RPMI7951 (cell line): ENCODE results near the gene COPA. TPM values are rescaled to one million over a fixed set of nuclear protein-coding genes. Genes with fewer than 3 reads are reported as not detected.
"Not testable (repeated sequence)": the region's sequence is repeated elsewhere in the genome, so short reads cannot be mapped to it uniquely, and the experiment has no call there.

Experiments
- DNase-seq: peaks from one replicate; pipeline ENCODE4 v3.0.0-alpha.2; 2012; ENCODE audit warnings: low read depth
- total RNA-seq: library from RNA; depleted of rRNA; stranded (reverse); fragments of >200 nt; shearing (Covaris generic); gene quantifications from 2 replicates; pipeline ENCODE4 v1.2.3, GENCODE V29; 2014; rRNA removed

COPA gene
- 127 and 140 TPM in 2 replicates for total RNA-seq

GRCh38 chr1:160342953-160343869 is at the start of gene COPA, which contains the start of gene NCSTN:
TSS of gene COPA (minus strand) at chr1:160343250. CDS start at chr1:160343170, 80 bp downstream.
TSS of gene NCSTN (plus strand) at chr1:160343383. CDS start at chr1:160343397, 14 bp downstream.
- peak; percentile 93 for DNase-seq

- DNase-seq = not testable (repeated sequence)
Observed at GRCh38 chr1:160388406-160388805, 45.4 kb upstream of the COPA start.

GRCh38 chr1:160384812-160385211 is 41.8 kb upstream of the COPA start:
- not testable (repeated sequence) for DNase-seq

GRCh38 chr1:160377585-160378206 is 34.6 kb upstream of the COPA start:
- DNase-seq = peak; percentile 52

- peak; percentile 62 for DNase-seq
Observed at GRCh38 chr1:160376525-160377131, 33.6 kb upstream of the COPA start.

- peak; percentile 53 for DNase-seq
Observed at GRCh38 chr1:160375788-160376524, 32.9 kb upstream of the COPA start.

- no peak for DNase-seq
Observed at GRCh38 chr1:160374306-160375110, 31.5 kb upstream of the COPA start.

- DNase-seq = no peak
Observed at GRCh38 chr1:160373696-160374095, 30.6 kb upstream of the COPA start.

GRCh38 chr1:160371756-160372155 is 28.7 kb upstream of the COPA start:
- no peak for DNase-seq

- no peak for DNase-seq
Observed at GRCh38 chr1:160371346-160371631, 28.2 kb upstream of the COPA start.

GRCh38 chr1:160370561-160371345 is 27.7 kb upstream of the COPA start:
- DNase-seq = no peak

- DNase-seq = no peak
Observed at GRCh38 chr1:160369087-160369486, 26.0 kb upstream of the COPA start.

- no peak for DNase-seq
Observed at GRCh38 chr1:160367934-160368923, 25.2 kb upstream of the COPA start.

GRCh38 chr1:160367516-160367900 is 24.5 kb upstream of the COPA start:
- DNase-seq = no peak

- DNase-seq = no peak
Observed at GRCh38 chr1:160366731-160367515, 23.9 kb upstream of the COPA start, which contains the start of gene NHLH1. TSS of gene NHLH1 (plus strand) at chr1:160367071. CDS start at chr1:160370732, 3,661 bp downstream.

- no peak for DNase-seq
Observed at GRCh38 chr1:160365325-160365724, 22.3 kb upstream of the COPA start.

- no peak for DNase-seq
Observed at GRCh38 chr1:160363951-160364735, 21.1 kb upstream of the COPA start.
